NCI-H69 (cell line): ENCODE data around the gene GDF10.

ENCODE experiments used
- DNase-seq: peaks from one replicate; lab custom pipeline; 2025; lab: John Stamatoyannopoulos, UW

The GDF10 gene

GRCh38 chr10:47316131-47316530, 16.1 kb downstream of the GDF10 start:
- DNase-seq, result no peak

- DNase-seq, result no peak
These were observed 17.3 kb downstream of the GDF10 start for GRCh38 chr10:47317251-47317650.

- DNase-seq, result peak; percentile 1
These were observed 18.7 kb downstream of the GDF10 start for GRCh38 chr10:47318706-47319105.

GRCh38 chr10:47319784-47320183, 19.8 kb downstream of the GDF10 start:
- no peak for DNase-seq

- DNase-seq, result no peak
These were observed 20.8 kb downstream of the GDF10 start for GRCh38 chr10:47320812-47321211.

GRCh38 chr10:47321521-47322195, 21.7 kb downstream of the GDF10 start:
- DNase-seq, result no peak

- no peak for DNase-seq
These were observed 22.5 kb downstream of the GDF10 start, which contains the start of gene GDF2 for GRCh38 chr10:47322300-47323061. GDF2 (plus strand) TSS chr10:47322454; CDS start chr10:47322669, 215 bp downstream.

- no peak for DNase-seq
These were observed 23.1 kb downstream of the GDF10 start for GRCh38 chr10:47323087-47323486.

GRCh38 chr10:47323636-47324296, 23.8 kb downstream of the GDF10 start:
- no peak for DNase-seq

- no peak for DNase-seq
These were observed 25.6 kb downstream of the GDF10 start for GRCh38 chr10:47325303-47326291.

GRCh38 chr10:47326306-47326926, 26.4 kb downstream of the GDF10 start:
- DNase-seq, result no peak

GRCh38 chr10:47326927-47327330, 26.9 kb downstream of the GDF10 start:
- DNase-seq, result no peak

GRCh38 chr10:47329855-47330254, 29.9 kb downstream of the GDF10 start:
- no peak for DNase-seq

GRCh38 chr10:47330366-47330765, 30.4 kb downstream of the GDF10 start:
- no peak for DNase-seq

GRCh38 chr10:47330804-47331203, 30.8 kb downstream of the GDF10 start:
- no peak for DNase-seq

GRCh38 chr10:47331491-47331890, 31.5 kb downstream of the GDF10 start:
- no peak for DNase-seq

- no peak for DNase-seq
These were observed 32.0 kb downstream of the GDF10 start for GRCh38 chr10:47331954-47332353.

- no peak for DNase-seq
These were observed 32.4 kb downstream of the GDF10 start for GRCh38 chr10:47332371-47332770.

- no peak for DNase-seq
These were observed 32.9 kb downstream of the GDF10 start for GRCh38 chr10:47332946-47333345.

GRCh38 chr10:47333532-47333931, 33.5 kb downstream of the GDF10 start:
- DNase-seq, result no peak
